T47D (cell line): ENCODE results near the gene CKAP4.
A peak's percentile ranks its signal among the peaks of the same experiment; 100 is the strongest.
"Not testable (repeated sequence)": the region's sequence is repeated elsewhere in the genome, so short reads cannot be mapped to it uniquely, and the experiment has no call there.

ENCODE experiments used
- DNase-seq, 2 experiments: peaks; one replicate each; pipeline versions ENCODE4 v3.0.0 to v3.0.0-alpha.2; 2011 to 2012; ENCODE audit warnings: low read depth in 1 of 2, low spot score in 1 of 2
- JUND ChIP-seq: IDR thresholded peaks from 2 replicates; pipeline ENCODE4 v1.6.1; 2012; ENCODE audit warnings: low read depth
- in situ Hi-C: cut with HindIII; loops from 2 replicates; pipeline ENCODE4 v1.10.0; 2016; ENCODE audit warnings: low sequenced_read_pairs, low pct_unique_long_range_greater_than_20kb

CKAP4 gene, protein sequence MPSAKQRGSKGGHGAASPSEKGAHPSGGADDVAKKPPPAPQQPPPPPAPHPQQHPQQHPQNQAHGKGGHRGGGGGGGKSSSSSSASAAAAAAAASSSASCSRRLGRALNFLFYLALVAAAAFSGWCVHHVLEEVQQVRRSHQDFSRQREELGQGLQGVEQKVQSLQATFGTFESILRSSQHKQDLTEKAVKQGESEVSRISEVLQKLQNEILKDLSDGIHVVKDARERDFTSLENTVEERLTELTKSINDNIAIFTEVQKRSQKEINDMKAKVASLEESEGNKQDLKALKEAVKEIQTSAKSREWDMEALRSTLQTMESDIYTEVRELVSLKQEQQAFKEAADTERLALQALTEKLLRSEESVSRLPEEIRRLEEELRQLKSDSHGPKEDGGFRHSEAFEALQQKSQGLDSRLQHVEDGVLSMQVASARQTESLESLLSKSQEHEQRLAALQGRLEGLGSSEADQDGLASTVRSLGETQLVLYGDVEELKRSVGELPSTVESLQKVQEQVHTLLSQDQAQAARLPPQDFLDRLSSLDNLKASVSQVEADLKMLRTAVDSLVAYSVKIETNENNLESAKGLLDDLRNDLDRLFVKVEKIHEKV

GRCh38 chr12:106247674-106248311, at the start of gene CKAP4:
TSS of gene CKAP4 (minus strand) at chr12:106248020. CDS start at chr12:106247851, 169 bp downstream.
- DNase-seq = peak; percentile 85 to 94
- no peak for TF ChIP-seq JUND
- in situ Hi-C loops = no loop called here

DNA sequence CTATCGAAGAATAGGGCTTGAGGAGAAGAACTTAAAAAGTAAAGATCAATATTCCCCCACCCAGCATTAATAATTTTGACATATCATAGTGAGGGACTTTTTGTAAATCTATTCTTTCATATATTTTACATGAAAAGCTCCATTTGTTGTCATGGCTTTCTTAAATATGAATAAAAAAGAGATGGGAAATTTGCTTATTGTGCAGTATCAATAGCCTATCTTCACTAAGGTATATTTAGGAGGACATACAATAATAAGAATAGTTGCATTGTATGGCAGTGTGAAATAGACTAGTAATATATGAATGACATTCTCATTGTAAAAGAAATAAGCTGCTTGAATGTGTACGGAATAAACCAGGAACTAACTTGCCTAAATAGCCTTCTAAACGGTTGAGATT, 49.3 kb upstream of the CKAP4 start:
- no peak for TF ChIP-seq JUND
- in situ Hi-C loops = no loop called here
- DNase-seq = no peak

- in situ Hi-C loops = no loop called here
- 0 out of 2 replicates have a peak, but pooled peaks have one; percentile 53 for TF ChIP-seq JUND
- peak in 1 of 2 experiments; percentile 68 for DNase-seq
Measured at GRCh38 chr12:106296179-106296877, 48.5 kb upstream of the CKAP4 start.

GRCh38 chr12:106292339-106292738, 44.5 kb upstream of the CKAP4 start:
- no peak for TF ChIP-seq JUND
- DNase-seq = no peak
- in situ Hi-C loops = no loop called here

DNA sequence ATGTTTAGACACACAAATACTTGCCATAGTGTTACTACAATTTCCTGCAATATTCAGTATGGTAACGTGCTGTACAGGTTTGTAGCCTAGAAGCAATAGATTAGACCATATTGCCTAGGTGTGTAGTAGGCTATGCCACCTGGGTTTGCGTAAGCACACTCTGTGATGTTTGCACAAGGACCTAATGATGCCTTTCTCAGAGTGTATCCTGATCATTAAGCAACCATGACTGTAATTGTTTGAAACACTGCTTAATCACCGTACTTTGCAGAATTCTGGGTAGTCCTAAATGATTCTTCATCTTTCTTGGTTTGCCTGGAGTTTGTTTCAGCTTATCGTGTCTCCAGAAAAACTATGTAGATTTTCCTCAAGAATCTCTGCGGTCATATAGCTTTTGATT, 43.5 kb upstream of the CKAP4 start:
- DNase-seq = no peak

DNA sequence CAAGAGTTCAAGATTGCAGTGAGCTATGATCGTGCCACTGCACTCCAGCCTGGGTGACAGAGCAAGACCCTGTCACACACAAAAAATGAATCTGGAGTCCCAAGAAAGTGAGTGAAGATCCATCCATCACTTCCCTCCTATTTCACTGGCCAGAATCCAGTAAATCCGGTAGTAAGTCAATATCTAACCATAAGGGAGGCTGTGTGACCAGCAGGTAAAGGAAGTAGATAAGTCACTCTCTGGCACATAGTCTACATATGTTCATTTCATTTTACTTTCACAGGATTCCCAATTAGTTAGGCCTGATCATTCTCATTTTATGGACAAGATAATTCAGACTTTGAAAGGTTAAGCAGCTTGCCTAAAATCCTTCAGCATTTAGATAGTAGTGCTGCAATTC, 42.8 kb upstream of the CKAP4 start:
- TF ChIP-seq JUND = no peak
- in situ Hi-C loops = no loop called here
- DNase-seq = no peak

More for the DNA sequence above, 43.5 kb upstream of the CKAP4 start:
- TF ChIP-seq JUND = no peak
- in situ Hi-C loops = no loop called here

GRCh38 chr12:106289196-106289681, 41.4 kb upstream of the CKAP4 start:
- no peak for DNase-seq
- in situ Hi-C loops = no loop called here
- TF ChIP-seq JUND = no peak

DNA sequence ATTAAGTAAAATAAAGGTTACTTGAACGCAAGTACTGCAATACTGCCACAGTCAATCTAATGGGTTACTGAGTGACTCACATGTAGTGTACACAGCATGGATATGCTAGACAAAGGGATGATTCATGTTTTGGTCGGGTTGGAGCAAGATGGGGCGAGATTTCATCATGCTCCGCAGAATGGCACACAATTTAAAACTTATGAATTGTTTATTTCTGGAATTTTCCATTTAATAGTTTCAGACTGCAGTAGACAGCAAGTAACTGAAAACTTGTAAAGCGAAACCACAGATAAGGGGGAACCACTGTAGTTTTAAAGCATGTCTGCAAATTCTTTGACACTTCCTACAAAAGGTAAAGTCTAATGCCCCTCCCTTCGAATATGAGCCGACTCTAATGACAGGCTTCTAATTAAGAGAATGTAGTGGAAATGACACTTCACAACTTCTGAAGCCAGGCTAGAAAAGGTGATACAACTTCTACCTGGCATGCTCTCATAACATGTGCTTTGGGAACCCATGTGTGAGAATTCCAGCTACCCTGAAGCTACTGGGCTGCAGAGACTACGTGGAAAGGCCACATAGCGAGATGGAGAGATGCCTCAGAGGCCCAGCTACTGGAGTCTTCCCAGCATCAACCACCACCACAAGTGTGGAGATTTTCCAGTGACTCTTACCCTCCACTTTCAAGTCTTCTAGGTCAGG, 40.8 kb upstream of the CKAP4 start:
- TF ChIP-seq JUND = no peak
- peak in 1 of 2 experiments; percentile 41 for DNase-seq
- in situ Hi-C loops = no loop called here

GRCh38 chr12:106288101-106288493, 40.3 kb upstream of the CKAP4 start:
- TF ChIP-seq JUND = no peak
- no peak for DNase-seq
- in situ Hi-C loops = no loop called here

DNA sequence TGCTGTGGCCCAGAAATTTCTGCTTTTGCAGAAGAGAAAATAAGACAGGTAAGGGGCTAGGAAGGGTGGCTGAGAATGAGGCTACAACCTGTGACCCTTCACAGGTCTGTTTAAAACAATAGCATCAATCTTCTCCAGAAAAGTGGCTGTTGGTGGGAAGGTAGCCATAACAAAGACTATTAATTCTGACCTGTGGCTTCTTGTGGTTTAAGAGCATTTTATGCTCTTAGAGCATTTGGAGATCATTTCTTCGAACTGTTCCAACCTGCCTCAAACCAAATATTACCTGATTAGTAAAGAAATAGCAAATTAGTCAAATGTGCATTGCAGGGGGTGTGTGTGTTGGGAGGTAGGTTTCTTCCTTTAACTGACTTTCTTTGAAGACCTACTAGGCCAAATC, 39.5 kb upstream of the CKAP4 start:
- DNase-seq = no peak
- no peak for TF ChIP-seq JUND
- in situ Hi-C loops = no loop called here

DNA sequence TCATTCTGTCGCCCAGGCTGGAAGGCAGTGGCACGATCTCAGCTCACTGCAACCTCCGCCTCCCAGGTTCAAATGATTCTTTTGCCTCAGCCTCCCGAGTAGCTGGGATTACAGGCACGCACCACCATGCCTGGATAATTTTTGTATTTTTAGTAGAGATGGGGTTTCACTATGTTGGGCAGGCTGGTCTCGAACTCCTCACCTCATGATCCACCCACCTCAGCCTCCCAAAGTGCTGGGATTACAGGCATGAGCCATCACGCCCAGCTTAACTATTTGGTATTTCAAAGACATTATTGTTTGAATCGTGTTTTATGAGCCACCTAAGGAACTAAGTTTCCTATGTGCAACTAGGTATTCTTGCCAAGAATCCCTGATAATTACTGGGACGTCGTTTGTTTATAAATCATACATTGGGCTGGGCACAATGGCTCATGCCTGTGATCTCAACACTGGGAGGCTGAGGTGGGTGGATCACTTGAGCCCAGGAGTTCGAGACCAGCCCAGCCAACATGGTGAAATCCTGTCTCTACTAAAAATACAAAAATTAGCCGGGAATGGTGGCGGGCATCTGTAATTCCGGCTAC, 38.8 kb upstream of the CKAP4 start:
- in situ Hi-C loops, DNase-seq: not testable (repeated sequence)

GRCh38 chr12:106285982-106286381, 38.2 kb upstream of the CKAP4 start:
- TF ChIP-seq JUND = no peak
- in situ Hi-C loops = no loop called here
- DNase-seq = no peak
